Midbrain (tissue), 1 donor: ENCODE data around the gene GET4.
"Not testable (repeated sequence)": the region's sequence is repeated elsewhere in the genome, so short reads cannot be mapped to it uniquely, and the experiment has no call there.

ENCODE experiments used
- DNase-seq: peaks from one replicate; lab custom pipeline; 2025; lab: John Stamatoyannopoulos, UW

Gene GET4

GRCh38 chr7:915291-916218 is 39.2 kb downstream of the GET4 start:
- no peak for DNase-seq

GRCh38 chr7:916291-916941 is 40.1 kb downstream of the GET4 start:
- DNase-seq, result no peak

- no peak for DNase-seq
These were observed 41.1 kb downstream of the GET4 start for GRCh38 chr7:917255-918117.

- no peak for DNase-seq
These were observed 41.7 kb downstream of the GET4 start for GRCh38 chr7:918118-918425.

- DNase-seq, result no peak
These were observed 42.2 kb downstream of the GET4 start for GRCh38 chr7:918441-919113.

- DNase-seq, result no peak
These were observed 42.7 kb downstream of the GET4 start for GRCh38 chr7:919114-919442.

- DNase-seq, result no peak
These were observed 43.6 kb downstream of the GET4 start for GRCh38 chr7:919924-920341.

GRCh38 chr7:920351-921070 is 44.2 kb downstream of the GET4 start:
- no peak for DNase-seq

- DNase-seq, result no peak
These were observed 44.7 kb downstream of the GET4 start for GRCh38 chr7:921071-921461.

- DNase-seq, result no peak
These were observed 45.4 kb downstream of the GET4 start for GRCh38 chr7:921581-922333.

- DNase-seq, result no peak
These were observed 46.2 kb downstream of the GET4 start for GRCh38 chr7:922334-923107.

GRCh38 chr7:923108-924041 is 47.0 kb downstream of the GET4 start:
- peak; percentile 31 for DNase-seq

- DNase-seq, result not testable (repeated sequence)
These were observed 47.7 kb downstream of the GET4 start for GRCh38 chr7:924042-924441.

GRCh38 chr7:924541-925231 is 48.3 kb downstream of the GET4 start:
- no peak for DNase-seq

GRCh38 chr7:925601-926000 is 49.2 kb downstream of the GET4 start:
- no peak for DNase-seq

- DNase-seq, result peak; percentile 43
These were observed 50.0 kb downstream of the GET4 start for GRCh38 chr7:926061-927030.
